Measurements from ENCODE around the gene ATG2A. TPM values are rescaled to one million over a fixed set of nuclear protein-coding genes. Genes with fewer than 3 reads are reported as not detected.
"Not testable (repeated sequence)": the region's sequence is repeated elsewhere in the genome, so short reads cannot be mapped to it uniquely, and the experiment has no call there.

ATG2A gene
- total RNA-seq, 1 experiment from 2014 or later = 5.2 TPM

DNA sequence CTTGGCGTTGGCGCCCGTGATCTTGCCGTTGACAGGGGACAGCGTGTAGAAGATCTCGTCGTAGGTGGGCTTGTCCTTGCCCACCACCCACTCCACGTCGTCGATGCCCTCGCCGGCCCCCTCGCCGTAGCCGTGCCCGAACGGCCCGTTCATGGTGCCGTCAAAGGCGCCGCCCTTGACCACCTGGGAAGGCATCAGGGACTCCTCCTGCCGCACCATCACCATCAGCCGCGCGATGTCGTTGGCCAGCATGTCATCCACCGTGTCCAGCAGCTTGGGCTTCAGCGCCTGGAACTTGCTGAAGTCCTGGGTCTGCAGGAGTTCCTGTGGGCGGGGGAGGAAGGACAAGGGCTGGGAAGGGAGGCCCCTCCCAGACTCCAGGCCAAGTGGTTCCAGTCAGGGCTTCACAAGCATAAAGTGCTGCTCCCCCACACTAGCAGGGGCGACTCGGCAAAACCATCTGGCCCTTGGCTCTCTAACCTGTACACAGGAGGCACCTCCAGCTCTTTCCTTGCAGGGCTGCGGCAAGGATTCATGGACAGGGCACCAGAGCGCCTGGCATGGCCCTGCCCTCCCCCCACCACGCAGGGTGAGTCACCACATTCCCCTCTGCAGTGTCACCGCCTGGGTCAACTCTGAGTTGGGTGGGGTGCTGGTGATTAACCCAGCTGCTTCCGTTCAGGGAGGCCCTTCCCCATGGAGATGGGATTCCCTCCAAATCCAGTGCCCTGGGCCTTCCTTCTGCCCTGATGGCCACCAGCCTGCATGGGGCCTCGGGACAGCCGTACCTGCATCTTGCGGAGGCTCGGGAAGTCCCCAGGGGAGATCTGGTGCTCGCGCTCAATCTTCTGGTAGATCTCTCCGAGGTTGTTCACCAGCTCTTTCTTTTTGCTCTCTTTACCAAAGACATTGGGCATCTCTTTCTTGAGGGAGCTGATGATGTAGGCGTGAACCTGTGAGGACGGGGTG, 62.2 kb downstream of the ATG2A start:
- no peak for DNase-seq (ENCODE audit: low read depth, low spot score)
- in situ Hi-C loops (cut with HindIII; ENCODE audit: low pct_unique_long_range_greater_than_20kb, low sequenced_read_pairs) = no loop called here

GRCh38 chr11:64854157-64854533, 62.9 kb downstream of the ATG2A start:
- in situ Hi-C loops (cut with HindIII; ENCODE audit: low pct_unique_long_range_greater_than_20kb, low sequenced_read_pairs) = no loop called here
- no peak for DNase-seq (ENCODE audit: low read depth, low spot score)

- in situ Hi-C loops (cut with HindIII; ENCODE audit: low pct_unique_long_range_greater_than_20kb, low sequenced_read_pairs) = no loop called here
- DNase-seq (ENCODE audit: low read depth, low spot score) = no peak
These were observed 63.3 kb downstream of the ATG2A start for GRCh38 chr11:64853709-64854108.

DNA sequence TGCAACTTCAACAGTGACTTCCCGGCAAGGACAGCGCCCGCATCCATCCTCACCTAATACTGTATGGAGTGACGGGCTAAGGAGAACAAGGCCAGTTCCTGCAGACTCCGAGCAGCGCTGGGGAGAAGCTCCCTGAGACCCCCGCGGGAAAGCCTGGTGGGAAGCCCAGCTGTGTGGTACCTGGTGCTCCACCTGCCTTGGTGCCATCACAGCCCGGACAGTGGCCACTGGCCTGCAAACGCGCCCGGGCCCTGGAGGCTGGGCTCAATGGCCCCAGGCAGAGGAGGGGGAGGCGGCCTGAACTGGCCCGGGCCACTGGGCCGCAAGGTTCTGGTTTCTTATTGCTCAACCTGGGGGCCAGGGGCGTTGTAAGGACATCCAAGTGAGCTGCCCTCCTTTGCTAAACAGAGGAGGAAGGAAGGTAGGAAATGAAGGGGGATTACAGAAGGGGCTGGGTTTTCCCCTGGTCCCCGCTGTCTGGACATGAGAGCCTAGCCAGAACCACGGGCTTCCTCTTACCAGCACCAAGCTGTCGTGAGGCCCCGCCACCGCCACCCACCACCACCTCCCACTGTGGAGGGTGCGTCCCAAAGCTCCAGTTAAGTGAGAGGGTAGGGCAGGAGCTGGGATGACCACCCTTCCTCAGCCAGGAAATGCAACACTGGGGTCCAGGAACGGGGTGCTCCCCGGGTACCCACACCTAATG, 64.1 kb downstream of the ATG2A start:
- in situ Hi-C loops (cut with HindIII; ENCODE audit: low pct_unique_long_range_greater_than_20kb, low sequenced_read_pairs) = no loop called here
- no peak for DNase-seq (ENCODE audit: low read depth, low spot score)

GRCh38 chr11:64851831-64852351, 65.1 kb downstream of the ATG2A start:
- DNase-seq (ENCODE audit: low read depth, low spot score) = no peak
- in situ Hi-C loops (cut with HindIII; ENCODE audit: low pct_unique_long_range_greater_than_20kb, low sequenced_read_pairs) = no loop called here

- no peak for DNase-seq (ENCODE audit: low read depth, low spot score)
These were observed 65.9 kb downstream of the ATG2A start for GRCh38 chr11:64850979-64851567.

DNA sequence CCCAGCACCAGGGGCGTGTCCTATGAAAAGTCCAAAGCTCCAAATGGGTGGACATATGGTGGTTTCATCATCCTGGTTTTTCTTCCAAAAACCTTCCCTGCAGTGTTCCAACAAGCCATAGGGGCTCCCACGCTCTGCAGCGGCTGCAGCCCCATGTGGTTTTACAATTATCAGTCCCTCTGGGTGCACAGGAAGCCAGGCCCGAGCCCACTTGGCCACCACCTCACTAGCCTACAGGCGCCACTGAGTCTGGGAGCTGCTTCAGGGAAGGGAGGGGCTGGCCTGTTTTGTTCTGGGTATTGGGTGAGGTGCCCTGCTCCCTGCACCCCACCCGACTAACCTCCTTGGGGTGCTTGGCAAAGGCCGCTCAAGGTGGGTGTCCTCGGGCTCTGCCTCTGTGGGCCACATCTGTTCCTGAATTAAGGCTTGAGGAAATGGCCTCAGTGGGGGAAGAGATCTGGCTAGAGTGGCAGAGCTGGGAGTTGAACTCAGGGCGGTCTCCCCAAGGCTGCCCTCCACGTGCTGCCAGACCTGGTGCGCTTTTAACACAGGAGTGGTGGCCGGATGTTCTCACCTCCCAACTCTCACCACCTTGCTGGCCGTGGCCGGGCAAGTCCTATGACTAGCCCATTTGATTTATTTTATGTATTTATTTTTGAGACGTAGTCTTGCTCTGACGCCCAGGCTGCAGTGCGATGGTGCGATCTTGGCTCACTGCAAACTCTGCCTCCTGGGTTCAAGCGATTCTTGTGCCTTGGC, 67.2 kb downstream of the ATG2A start:
- DNase-seq (ENCODE audit: low read depth, low spot score) = no peak
- in situ Hi-C loops (cut with HindIII; ENCODE audit: low pct_unique_long_range_greater_than_20kb, low sequenced_read_pairs) = no loop called here

More at GRCh38 chr11:64850979-64851567, 65.9 kb downstream of the ATG2A start:
- in situ Hi-C loops (cut with HindIII; ENCODE audit: low pct_unique_long_range_greater_than_20kb, low sequenced_read_pairs) = no loop called here

DNA sequence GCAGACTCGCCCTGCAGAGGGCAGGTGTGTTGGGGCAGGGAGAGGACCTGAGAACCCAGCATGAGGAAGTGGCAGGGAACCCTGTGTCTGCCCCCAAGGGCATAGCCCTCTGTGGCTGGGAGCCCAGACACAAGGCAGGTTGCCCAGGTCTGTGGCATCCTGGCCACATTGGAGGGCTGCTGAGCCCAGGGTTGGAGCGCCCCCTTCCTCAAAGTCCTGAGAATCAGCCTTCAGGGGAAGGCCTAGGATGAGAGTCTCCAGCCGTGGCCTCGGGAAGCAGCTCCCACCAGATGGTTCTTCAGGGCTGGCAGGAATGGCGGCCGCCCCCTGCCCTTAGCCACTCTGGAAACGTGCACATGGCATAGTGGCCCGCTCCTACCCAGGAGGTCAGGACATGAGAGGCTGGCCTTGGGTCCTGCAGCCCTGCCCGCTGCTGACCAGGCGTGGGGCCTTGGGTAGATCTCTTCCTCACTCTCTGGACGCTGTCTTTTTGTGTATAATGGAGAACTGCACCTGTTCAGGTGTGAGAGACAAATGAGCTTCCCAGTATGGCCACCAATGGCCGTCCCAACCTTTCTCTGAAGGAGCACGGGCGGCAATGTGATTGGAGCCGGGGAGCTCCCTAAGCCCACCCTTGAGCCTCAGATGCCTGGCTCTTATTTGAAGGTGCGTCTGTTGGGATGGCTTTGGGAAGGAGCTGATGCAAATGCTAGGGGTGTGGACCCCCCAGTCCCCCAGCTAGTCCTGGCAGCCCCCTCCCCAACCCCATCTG, 68.0 kb downstream of the ATG2A start:
- DNase-seq (ENCODE audit: low read depth, low spot score) = no peak
- in situ Hi-C loops (cut with HindIII; ENCODE audit: low pct_unique_long_range_greater_than_20kb, low sequenced_read_pairs) = no loop called here

DNA sequence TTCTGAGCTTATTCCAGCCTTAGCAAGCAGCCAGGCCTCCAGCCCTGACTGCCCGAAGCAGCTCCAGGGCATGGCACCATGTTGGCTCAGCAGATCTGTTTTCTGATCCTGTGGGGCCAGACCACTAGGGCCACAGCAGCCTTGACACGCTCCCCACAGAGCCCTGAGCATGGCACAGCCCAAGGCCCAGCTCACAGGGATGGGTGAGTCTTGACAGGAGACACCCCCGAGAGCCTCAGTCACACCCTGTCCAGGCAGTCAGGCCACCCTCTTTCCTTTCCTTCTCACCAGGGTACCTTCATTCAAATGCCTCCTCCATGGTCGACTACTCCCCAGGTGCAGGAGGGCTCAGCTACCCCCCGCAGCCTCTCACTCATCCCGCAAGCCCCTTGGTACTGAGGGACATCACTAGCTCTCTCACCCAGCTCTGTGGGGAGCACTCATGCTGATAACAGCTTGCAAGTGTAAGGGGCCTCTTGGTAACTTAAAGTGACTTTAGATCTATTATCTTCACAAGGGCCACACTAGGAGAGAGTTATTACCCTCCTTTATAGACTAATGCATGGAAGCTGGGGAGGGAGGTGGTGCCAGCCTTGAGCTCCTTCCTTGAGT, 68.7 kb downstream of the ATG2A start:
- in situ Hi-C loops (cut with HindIII; ENCODE audit: low pct_unique_long_range_greater_than_20kb, low sequenced_read_pairs) = no loop called here
- DNase-seq (ENCODE audit: low read depth, low spot score) = no peak

- DNase-seq (ENCODE audit: low read depth, low spot score) = peak; percentile 90
- in situ Hi-C loops (cut with HindIII; ENCODE audit: low pct_unique_long_range_greater_than_20kb, low sequenced_read_pairs) = no loop called here
These were observed 69.9 kb downstream of the ATG2A start for GRCh38 chr11:64846998-64847666.

DNA sequence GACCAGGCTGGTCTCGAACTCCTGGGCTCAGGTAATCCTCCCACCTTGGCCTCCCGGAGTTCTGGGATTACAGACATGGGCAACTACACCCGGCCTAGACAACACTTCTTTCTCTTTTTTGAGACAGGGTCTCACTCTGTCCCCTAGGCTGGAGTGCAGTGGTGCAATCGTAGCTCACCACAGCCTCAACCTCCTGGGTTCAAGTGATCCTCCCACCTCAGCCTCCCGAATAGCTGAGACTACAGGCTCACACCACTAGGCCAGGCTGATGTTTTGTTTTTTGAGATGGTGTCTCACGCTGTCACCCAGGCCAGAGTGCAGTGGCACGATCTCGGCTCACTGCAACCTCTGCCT, 71.3 kb downstream of the ATG2A start:
- in situ Hi-C loops (cut with HindIII; ENCODE audit: low pct_unique_long_range_greater_than_20kb, low sequenced_read_pairs); DNase-seq (ENCODE audit: low read depth, low spot score): not testable (repeated sequence)

GRCh38 chr11:64845129-64845775, 71.8 kb downstream of the ATG2A start:
- in situ Hi-C loops (cut with HindIII; ENCODE audit: low pct_unique_long_range_greater_than_20kb, low sequenced_read_pairs) = no loop called here
- no peak for DNase-seq (ENCODE audit: low read depth, low spot score)
